Astrocyte of the hippocampus (primary cell): ENCODE results near the gene NUTM1.
A peak's percentile ranks its signal among the peaks of the same experiment; 100 is the strongest.
"Not testable (repeated sequence)": the region's sequence is repeated elsewhere in the genome, so short reads cannot be mapped to it uniquely, and the experiment has no call there.

ENCODE experiments used
- DNase-seq: peaks from one replicate; pipeline ENCODE4 v3.0.0; 2011; ENCODE audit warnings: low read depth, low spot score

Gene NUTM1

GRCh38 chr15:34336231-34336990, 6.7 kb upstream of the NUTM1 start:
- DNase-seq: no peak

- no peak for DNase-seq
Observed at GRCh38 chr15:34336991-34337556, 6.0 kb upstream of the NUTM1 start.

GRCh38 chr15:34337557-34338306, 5.4 kb upstream of the NUTM1 start, which contains the start of gene SLC12A6:
Gene SLC12A6 (minus strand): TSS chr15:34337781. CDS start chr15:34336680, 1,101 bp downstream.
- peak; percentile 97 for DNase-seq

GRCh38 chr15:34338347-34338746, 4.8 kb upstream of the NUTM1 start:
- DNase-seq: no peak

- DNase-seq: no peak
Observed at GRCh38 chr15:34339946-34340345, 3.2 kb upstream of the NUTM1 start.

GRCh38 chr15:34341381-34342212, 1.5 kb upstream of the NUTM1 start:
- no peak for DNase-seq

GRCh38 chr15:34342213-34342736, 840 bp upstream of the NUTM1 start:
- DNase-seq: not testable (repeated sequence)

GRCh38 chr15:34347951-34348638, 5.0 kb downstream of the NUTM1 start:
- no peak for DNase-seq

GRCh38 chr15:34348735-34349300, 5.7 kb downstream of the NUTM1 start:
- no peak for DNase-seq

GRCh38 chr15:34349769-34350168, 6.7 kb downstream of the NUTM1 start:
- no peak for DNase-seq

- not testable (repeated sequence) for DNase-seq
Observed at GRCh38 chr15:34352996-34353395, 9.9 kb downstream of the NUTM1 start.

- no peak for DNase-seq
Observed at GRCh38 chr15:34353627-34354026, 10.5 kb downstream of the NUTM1 start.

GRCh38 chr15:34354286-34354685, 11.2 kb downstream of the NUTM1 start:
- no peak for DNase-seq

- no peak for DNase-seq
Observed at GRCh38 chr15:34355241-34355640, 12.1 kb downstream of the NUTM1 start.

- no peak for DNase-seq
Observed at GRCh38 chr15:34357653-34358052, 14.5 kb downstream of the NUTM1 start.

- no peak for DNase-seq
Observed at GRCh38 chr15:34358367-34358766, 15.3 kb downstream of the NUTM1 start.

- DNase-seq: no peak
Observed at GRCh38 chr15:34358948-34359347, 15.8 kb downstream of the NUTM1 start.

GRCh38 chr15:34359416-34359815, 16.3 kb downstream of the NUTM1 start:
- DNase-seq: no peak

- peak; percentile 22 for DNase-seq
Observed at GRCh38 chr15:34360298-34360697, 17.2 kb downstream of the NUTM1 start.

GRCh38 chr15:34361278-34361677, 18.2 kb downstream of the NUTM1 start:
- DNase-seq: no peak
